HepG2 (cell line): ENCODE results near the gene MCEE. TPM values are rescaled to one million over a fixed set of nuclear protein-coding genes. Genes with fewer than 3 reads are reported as not detected.

ENCODE experiments used
- DR1 ChIP-seq: sonication (generic); formaldehyde crosslinking; IDR thresholded peaks from 2 replicates; pipeline ENCODE4 v1.8.0; 2021; ENCODE audit warnings: mild to moderate bottlenecking, missing genetic modification reagents, inconsistent platforms
- EHMT2 ChIP-seq: fragments of 200-600 bp; sonication (generic); IDR thresholded peaks from 2 replicates; pipeline ENCODE4 v1.7.0; 2017; ENCODE audit warnings: antibody characterized with exemption, low read depth, low read length, borderline replicate concordance
- ELF4 ChIP-seq: sonication (generic); formaldehyde crosslinking; IDR thresholded peaks from 2 replicates; pipeline ENCODE4 v1.5.0; 2020; ENCODE audit warnings: missing genetic modification reagents, mild to moderate bottlenecking, moderate library complexity, borderline replicate concordance
- FOXM1 ChIP-seq: sonication (generic); formaldehyde crosslinking; IDR thresholded peaks from 2 replicates; pipeline ENCODE4 v1.5.0; 2020; ENCODE audit warnings: missing genetic modification reagents
- GTF3A ChIP-seq: sonication (generic); formaldehyde crosslinking; conservative IDR thresholded peaks from 2 replicates; pipeline ENCODE4 v1.4.0; 2020; ENCODE audit warnings: mild to moderate bottlenecking, missing genetic modification reagents
- HHEX ChIP-seq: IDR thresholded peaks from 2 replicates; pipeline ENCODE4 v1.6.1; 2016; ENCODE audit warnings: control low read depth
- KDM2A ChIP-seq: sonication (generic); formaldehyde crosslinking; IDR thresholded peaks from 2 replicates; pipeline ENCODE4 v1.4.0; 2020; ENCODE audit warnings: low read depth, missing genetic modification reagents, borderline replicate concordance
- MXD3 ChIP-seq: IDR thresholded peaks from 2 replicates; pipeline ENCODE4 v1.6.1; 2016; ENCODE audit warnings: mild to moderate bottlenecking, missing biosample characterization, missing genetic modification reagents
- PAWR ChIP-seq: sonication (generic); formaldehyde crosslinking; IDR thresholded peaks from 2 replicates; pipeline ENCODE4 v1.4.0; 2020; ENCODE audit warnings: missing genetic modification reagents, mild to moderate bottlenecking, borderline replicate concordance
- RBFOX2 ChIP-seq: fragments of 200-400 bp; formaldehyde crosslinking; IDR thresholded peaks from 2 replicates; pipeline ENCODE4 v1.6.1; 2017; ENCODE audit warnings: low read depth, mild to moderate bottlenecking, low read length
- REL ChIP-seq: sonication (generic); formaldehyde crosslinking; conservative IDR thresholded peaks from 2 replicates; pipeline ENCODE4 v1.8.0; 2022; ENCODE audit warnings: mild to moderate bottlenecking, missing genetic modification reagents, moderate library complexity
- SETDB1 ChIP-seq: sonication (generic); formaldehyde crosslinking; IDR thresholded peaks from 2 replicates; pipeline ENCODE4 v1.5.1; 2020; ENCODE audit warnings: missing genetic modification reagents, mild to moderate bottlenecking, borderline replicate concordance
- SRSF9 ChIP-seq: fragments of 200-400 bp; formaldehyde crosslinking; IDR thresholded peaks from 2 replicates; pipeline ENCODE4 v1.6.1; 2018; ENCODE audit warnings: borderline replicate concordance, mild to moderate bottlenecking, low read depth, low read length; ENCODE audit not compliant: insufficient read depth, poor library complexity, severe bottlenecking
- ZBTB14 ChIP-seq: sonication (generic); formaldehyde crosslinking; IDR thresholded peaks from 2 replicates; pipeline ENCODE4 v1.4.0; 2020; ENCODE audit warnings: missing genetic modification reagents
- ZNF333 ChIP-seq: sonication (generic); formaldehyde crosslinking; IDR thresholded peaks from 2 replicates; pipeline ENCODE4 v1.4.0; 2020; ENCODE audit warnings: mild to moderate bottlenecking, missing genetic modification reagents, borderline replicate concordance
- ZNF407 ChIP-seq: sonication (generic); formaldehyde crosslinking; IDR thresholded peaks from one replicate; pipeline ENCODE4 v1.5.1; 2020; ENCODE audit warnings: mild to moderate bottlenecking, missing genetic modification reagents; ENCODE audit errors: not compliant biosample characterization
- ZNF577 ChIP-seq: sonication (generic); formaldehyde crosslinking; IDR thresholded peaks from 2 replicates; pipeline ENCODE4 v1.4.0; 2020; ENCODE audit warnings: mild to moderate bottlenecking, low read depth, missing genetic modification reagents, borderline replicate concordance
- ZNF660 ChIP-seq: sonication (generic); formaldehyde crosslinking; IDR thresholded peaks from 2 replicates; pipeline ENCODE4 v1.5.1; 2020; ENCODE audit warnings: mild to moderate bottlenecking, low read depth, missing genetic modification reagents, borderline replicate concordance
- ZNF75D ChIP-seq: sonication (generic); formaldehyde crosslinking; IDR thresholded peaks from 2 replicates; pipeline ENCODE4 v1.8.1; 2023; ENCODE audit warnings: missing genetic modification reagents, mild to moderate bottlenecking, borderline replicate concordance
- polyA plus RNA-seq, 8 experiments: library from polyadenylated mRNA; depleted of rRNA in 3 of 8; stranded (reverse) in 7 of 8; unstranded in 1 of 8; fragments of >200 nt; fragmentation: Illumina TruSeq in 4 of 8; extraction: Trizol in 4 of 8; gene quantifications; 2 replicates each; pipeline versions ENCODE4 v1.2.1 to v1.2.3, GENCODE V29; 2011 to 2016; ENCODE audit warnings: low read depth in 4 of 8, missing spikeins in 1 of 8, mixed read lengths in 1 of 8; ENCODE audit not compliant: insufficient read depth in 1 of 8
- total RNA-seq, 5 experiments: library from RNA; depleted of rRNA; stranded (reverse); fragments of >200 nt; fragmentation: Illumina TruSeq; extraction: Trizol; gene quantifications; 2 replicates each; pipeline ENCODE4 v1.2.3, GENCODE V29; 2016; ENCODE audit warnings: low read depth in 1 of 5
- TF ChIP-seq, protein P1 (sequence below): IDR thresholded peaks from 2 replicates; pipeline ENCODE4 v1.6.1; 2016; ENCODE audit warnings: low read depth, control low read depth

The MCEE gene
- total and polyA plus RNA-seq, 2 of the 13 experiments (the other 11 are each of a cell fraction or from before 2014, with no cell fraction given) = 32.0 to 66.9 TPM

GRCh38 chr2:71129902-71130151, 202 bp downstream of the MCEE start (continued):
- TF ChIP-seq MXD3 (CRISPR knock-in tag) (no peak), FOXM1 (no peak; the same call in 1 of the 2 replicates), RBFOX2 (no peak), REL (CRISPR knock-in tag) (no peak), PAWR (CRISPR knock-in tag) (no peak), ZNF75D (no peak), ELF4 (CRISPR knock-in tag) (no peak), ZNF577 (CRISPR knock-in tag) (no peak), ZBTB14 (CRISPR knock-in tag) (no peak), ZNF660 (CRISPR knock-in tag) (no peak; the same call in 1 of the 2 replicates), ZNF333 (CRISPR knock-in tag) (peak; percentile 55; the same call in 1 of the 2 replicates), GTF3A (peak; percentile 59), EHMT2 (no peak), SRSF9 (no peak), HHEX (no peak), KDM2A (CRISPR knock-in tag) (no peak), ZNF407 (no peak), DR1 (CRISPR knock-in tag) (no peak), SETDB1 (CRISPR knock-in tag) (peak; percentile 72; the same call in 1 of the 2 replicates)
- TF ChIP-seq, protein P1, sequence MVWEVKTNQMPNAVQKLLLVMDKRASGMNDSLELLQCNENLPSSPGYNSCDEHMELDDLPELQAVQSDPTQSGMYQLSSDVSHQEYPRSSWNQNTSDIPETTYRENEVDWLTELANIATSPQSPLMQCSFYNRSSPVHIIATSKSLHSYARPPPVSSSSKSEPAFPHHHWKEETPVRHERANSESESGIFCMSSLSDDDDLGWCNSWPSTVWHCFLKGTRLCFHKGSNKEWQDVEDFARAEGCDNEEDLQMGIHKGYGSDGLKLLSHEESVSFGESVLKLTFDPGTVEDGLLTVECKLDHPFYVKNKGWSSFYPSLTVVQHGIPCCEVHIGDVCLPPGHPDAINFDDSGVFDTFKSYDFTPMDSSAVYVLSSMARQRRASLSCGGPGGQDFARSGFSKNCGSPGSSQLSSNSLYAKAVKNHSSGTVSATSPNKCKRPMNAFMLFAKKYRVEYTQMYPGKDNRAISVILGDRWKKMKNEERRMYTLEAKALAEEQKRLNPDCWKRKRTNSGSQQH (CRISPR knock-in tag) = peak; percentile 24; the same call in 1 of the 2 replicates
